Liver (tissue), 3 donors: ENCODE data around the gene HNRNPA2B1.

Experiments used
- EGR1 ChIP-seq, 2 donors: IDR thresholded peaks; 2 replicates each; pipeline ENCODE4 v1.6.1; 2016 to 2018; ENCODE audit warnings: antibody characterized with exemption in 2 of 2, low read depth in 2 of 2
- GABPA ChIP-seq, 2 donors: IDR thresholded peaks in 1 of 2; conservative IDR thresholded peaks in 1 of 2; 2 replicates each; pipeline ENCODE4 v1.6.1; 2016; ENCODE audit warnings: antibody characterized with exemption in 2 of 2, mild to moderate bottlenecking in 1 of 2, moderate library complexity in 1 of 2
- NR2F2 ChIP-seq: IDR thresholded peaks from 2 replicates; pipeline ENCODE4 v1.6.1; 2016; ENCODE audit warnings: antibody characterized with exemption
- RAD21 ChIP-seq, 2 donors: IDR thresholded peaks; 2 replicates each; pipeline ENCODE4 v1.6.1; 2016; ENCODE audit warnings: antibody characterized with exemption in 2 of 2, mild to moderate bottlenecking in 2 of 2
- TAF1 ChIP-seq: conservative IDR thresholded peaks from 2 replicates; pipeline ENCODE4 v1.6.1; 2016; ENCODE audit warnings: antibody characterized with exemption, mild to moderate bottlenecking
- YY1 ChIP-seq: IDR thresholded peaks from 2 replicates; pipeline ENCODE4 v1.6.1; 2016; ENCODE audit warnings: antibody characterized with exemption, mild to moderate bottlenecking
- TF ChIP-seq, protein P1 (sequence below): IDR thresholded peaks from 2 replicates; pipeline ENCODE4 v1.6.1; 2016; ENCODE audit warnings: antibody characterized with exemption
- TF ChIP-seq, protein P2 (sequence below): fragments of 150-350 bp; IDR thresholded peaks from 2 replicates; pipeline ENCODE4 v1.5.1; 2017; ENCODE audit warnings: improper control_type of control experiment, low read depth, low read length; ENCODE audit not compliant: missing input control
- TF ChIP-seq, protein P3 (sequence below): IDR thresholded peaks from 2 replicates; pipeline ENCODE4 v1.6.1; 2016; ENCODE audit warnings: antibody characterized with exemption
- donor health status: healthy.
- donor health status: healthy.

DNA sequence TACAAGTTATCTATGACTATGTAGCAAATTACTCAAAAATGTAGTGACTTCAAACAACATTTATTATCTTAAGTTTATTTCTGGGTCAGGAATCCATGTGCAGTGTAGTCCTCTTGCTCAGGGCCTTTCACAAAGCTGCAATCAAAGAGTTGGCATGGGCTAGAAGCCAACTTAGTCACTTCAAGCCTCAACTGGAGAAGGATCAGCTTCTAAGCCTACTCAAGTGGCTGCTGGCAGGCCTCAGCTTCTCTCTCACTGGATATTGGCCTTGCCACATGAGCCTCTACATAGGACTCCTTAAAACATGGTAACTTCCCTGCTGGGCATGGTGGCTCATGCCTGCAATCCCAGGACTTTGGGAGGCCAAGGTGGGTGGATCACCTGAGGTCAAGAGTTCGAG lies 53.5 kb downstream of the HNRNPA2B1 start:
- TF ChIP-seq, protein P1, sequence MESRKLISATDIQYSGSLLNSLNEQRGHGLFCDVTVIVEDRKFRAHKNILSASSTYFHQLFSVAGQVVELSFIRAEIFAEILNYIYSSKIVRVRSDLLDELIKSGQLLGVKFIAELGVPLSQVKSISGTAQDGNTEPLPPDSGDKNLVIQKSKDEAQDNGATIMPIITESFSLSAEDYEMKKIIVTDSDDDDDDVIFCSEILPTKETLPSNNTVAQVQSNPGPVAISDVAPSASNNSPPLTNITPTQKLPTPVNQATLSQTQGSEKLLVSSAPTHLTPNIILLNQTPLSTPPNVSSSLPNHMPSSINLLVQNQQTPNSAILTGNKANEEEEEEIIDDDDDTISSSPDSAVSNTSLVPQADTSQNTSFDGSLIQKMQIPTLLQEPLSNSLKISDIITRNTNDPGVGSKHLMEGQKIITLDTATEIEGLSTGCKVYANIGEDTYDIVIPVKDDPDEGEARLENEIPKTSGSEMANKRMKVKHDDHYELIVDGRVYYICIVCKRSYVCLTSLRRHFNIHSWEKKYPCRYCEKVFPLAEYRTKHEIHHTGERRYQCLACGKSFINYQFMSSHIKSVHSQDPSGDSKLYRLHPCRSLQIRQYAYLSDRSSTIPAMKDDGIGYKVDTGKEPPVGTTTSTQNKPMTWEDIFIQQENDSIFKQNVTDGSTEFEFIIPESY: no peak
- TF ChIP-seq GABPA (IDR thresholded peaks at IDR 0.05 in 1 of 2, conservative IDR thresholded peaks at IDR 0.05 in 1 of 2): no peak
- TF ChIP-seq, protein P2, sequence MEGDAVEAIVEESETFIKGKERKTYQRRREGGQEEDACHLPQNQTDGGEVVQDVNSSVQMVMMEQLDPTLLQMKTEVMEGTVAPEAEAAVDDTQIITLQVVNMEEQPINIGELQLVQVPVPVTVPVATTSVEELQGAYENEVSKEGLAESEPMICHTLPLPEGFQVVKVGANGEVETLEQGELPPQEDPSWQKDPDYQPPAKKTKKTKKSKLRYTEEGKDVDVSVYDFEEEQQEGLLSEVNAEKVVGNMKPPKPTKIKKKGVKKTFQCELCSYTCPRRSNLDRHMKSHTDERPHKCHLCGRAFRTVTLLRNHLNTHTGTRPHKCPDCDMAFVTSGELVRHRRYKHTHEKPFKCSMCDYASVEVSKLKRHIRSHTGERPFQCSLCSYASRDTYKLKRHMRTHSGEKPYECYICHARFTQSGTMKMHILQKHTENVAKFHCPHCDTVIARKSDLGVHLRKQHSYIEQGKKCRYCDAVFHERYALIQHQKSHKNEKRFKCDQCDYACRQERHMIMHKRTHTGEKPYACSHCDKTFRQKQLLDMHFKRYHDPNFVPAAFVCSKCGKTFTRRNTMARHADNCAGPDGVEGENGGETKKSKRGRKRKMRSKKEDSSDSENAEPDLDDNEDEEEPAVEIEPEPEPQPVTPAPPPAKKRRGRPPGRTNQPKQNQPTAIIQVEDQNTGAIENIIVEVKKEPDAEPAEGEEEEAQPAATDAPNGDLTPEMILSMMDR: no peak
- TF ChIP-seq YY1: no peak
- no peak for TF ChIP-seq NR2F2
- TF ChIP-seq TAF1: no peak
- TF ChIP-seq RAD21 (IDR thresholded peaks at IDR 0.05): no peak
- TF ChIP-seq, protein P3, sequence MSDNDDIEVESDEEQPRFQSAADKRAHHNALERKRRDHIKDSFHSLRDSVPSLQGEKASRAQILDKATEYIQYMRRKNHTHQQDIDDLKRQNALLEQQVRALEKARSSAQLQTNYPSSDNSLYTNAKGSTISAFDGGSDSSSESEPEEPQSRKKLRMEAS: no peak
- TF ChIP-seq EGR1 (IDR thresholded peaks at IDR 0.05; ENCODE audit: low read depth in 2 of 2): no peak
